ENCODE measurements around the gene NDUFS2. TPM values are rescaled to one million over a fixed set of nuclear protein-coding genes. Genes with fewer than 3 reads are reported as not detected.

NDUFS2 gene
- total and polyA plus RNA-seq, 9 of the 15 experiments (the other 6 are each of a cell fraction or from before 2014, with no cell fraction given) = 70.0 to 176 (median 141) TPM

- no peak for TF ChIP-seq HBP1 (CRISPR knock-in tag; IDR thresholded peaks at IDR 0.05)
- TF ChIP-seq E4F1 (CRISPR knock-in tag; IDR thresholded peaks at IDR 0.05; ENCODE audit: borderline replicate concordance) = no peak
- TF ChIP-seq TRIM28 (IDR thresholded peaks at IDR 0.05) = no peak
- TF ChIP-seq FOXJ3 (CRISPR knock-in tag; IDR thresholded peaks at IDR 0.05) = no peak
- TF ChIP-seq RBBP5 (IDR thresholded peaks at IDR 0.05; ENCODE audit: borderline replicate concordance, insufficient read depth, low read length, poor library complexity, severe bottlenecking) = peak; percentile 24
- no peak for TF ChIP-seq NR0B1 (IDR thresholded peaks at IDR 0.05; ENCODE audit: partially characterized antibody)
- TF ChIP-seq ZNF518B (CRISPR knock-in tag; IDR thresholded peaks at IDR 0.05) = no peak
- no peak for TF ChIP-seq TAL1 (IDR thresholded peaks at IDR 0.05)
- TF ChIP-seq ZNF75A (CRISPR knock-in tag; IDR thresholded peaks at IDR 0.05) = no peak
- no peak for TF ChIP-seq SRSF3 (IDR thresholded peaks at IDR 0.05; ENCODE audit: insufficient read depth, low read length)
- no peak for TF ChIP-seq MEF2A (IDR thresholded peaks at IDR 0.05; ENCODE audit: control insufficient read depth, low read depth, low read length)
- no peak for TF ChIP-seq TFE3 (CRISPR knock-in tag; IDR thresholded peaks at IDR 0.05)
- no peak for TF ChIP-seq ZNF76 (CRISPR knock-in tag; IDR thresholded peaks at IDR 0.05; ENCODE audit: borderline replicate concordance)
- TF ChIP-seq CBX1 (IDR thresholded peaks at IDR 0.05; ENCODE audit: low read depth) = no peak
- no peak for TF ChIP-seq ESRRB (CRISPR knock-in tag; IDR thresholded peaks at IDR 0.05; ENCODE audit: borderline replicate concordance)
- no peak for TF ChIP-seq SREBF1 (IDR thresholded peaks at IDR 0.05; ENCODE audit: borderline replicate concordance, low read depth, low read length)
Measured at GRCh38 chr1:161166669-161167548, 35.3 kb upstream of the NDUFS2 start (continued).
